Lower lobe of right lung (tissue), 2 donors: Measurements from ENCODE around the gene TUBB2B. TPM values are rescaled to one million over a fixed set of nuclear protein-coding genes. Genes with fewer than 3 reads are reported as not detected.

Experiments used
- ATAC-seq, 2 donors: fragments of 200-7000 bp; cut with Tn5 transposase; one replicate each; pipeline ENCODE4 v1.9.1; 2020 to 2022; ENCODE audit warnings: mild to moderate bottlenecking in 2 of 2, moderate library complexity in 2 of 2
- DNase-seq: peaks from one replicate; pipeline ENCODE4 v3.0.0-alpha.2; 2020
- H3K27ac ChIP-seq: fragments of 200-600 bp; one replicate; pipeline ENCODE4 v1.8.0; 2022
- H3K27me3 ChIP-seq: fragments of 200-600 bp; one replicate; pipeline ENCODE4 v1.8.0; 2022; ENCODE audit warnings: low read depth
- H3K36me3 ChIP-seq: fragments of 200-600 bp; one replicate; pipeline ENCODE4 v1.8.0; 2022; ENCODE audit warnings: mild to moderate bottlenecking
- H3K4me1 ChIP-seq: fragments of 200-600 bp; one replicate; pipeline ENCODE4 v1.8.0; 2022
- H3K4me3 ChIP-seq: fragments of 200-600 bp; one replicate; pipeline ENCODE4 v1.8.0; 2022; ENCODE audit warnings: mild to moderate bottlenecking
- H3K9me3 ChIP-seq: fragments of 200-600 bp; one replicate; pipeline ENCODE4 v1.8.0; 2022
- CTCF ChIP-seq: fragments of 200-600 bp; IDR thresholded peaks from one replicate; pipeline ENCODE4 v1.8.0; 2022; ENCODE audit warnings: antibody characterized with exemption, mild to moderate bottlenecking
- intact Hi-C: fragments of 100-400 bp; cut with DNase I; formaldehyde crosslinking; loops from one replicate; pipeline ENCODE4 v1.11.0; 2022
- total RNA-seq: library from RNA; stranded (reverse); fragmentation: NEBNext Ultra II Directional; extraction: Animal tissue kit (Norgen Biotek cat#: 25700); gene quantifications from one replicate; pipeline ENCODE4 v1.2.1, GENCODE V29; 2021
- donor health status: DM: no; HTN: yes; CAD: no; lungs with severe emphysema.

TUBB2B gene
- total RNA-seq, 1 donor from 2014 or later = 0.59 TPM

- peaks cover 88% of the 10 kb centered on the region for H3K27me3 ChIP-seq
- no peaks in the 10 kb centered on the region for H3K36me3 ChIP-seq
- H3K27ac ChIP-seq = no peak overlapping the region
- ATAC-seq (no peak), DNase-seq (no peak)
- peaks cover 48% of the 10 kb centered on the region for H3K4me1 ChIP-seq
- no peaks in the 10 kb centered on the region for H3K9me3 ChIP-seq
- intact Hi-C loops = no loop called here
- TF ChIP-seq CTCF = no peak
- H3K4me3 ChIP-seq = peak overlapping the region; percentile 58
Measured at GRCh38 chr6:3232017-3232945, 4.8 kb upstream of the TUBB2B start.

GRCh38 chr6:3231247-3232016 is 4.0 kb upstream of the TUBB2B start:
- H3K36me3 ChIP-seq = no peaks in the 10 kb centered on the region
- peak overlapping the region; percentile 42 for H3K27ac ChIP-seq
- intact Hi-C loops = no loop called here
- H3K9me3 ChIP-seq = no peaks in the 10 kb centered on the region
- H3K4me3 ChIP-seq = peak overlapping the region; percentile 58
- ATAC-seq = peak; percentile 84 to 88
- peaks cover 96% of the 10 kb centered on the region for H3K27me3 ChIP-seq
- peaks cover 56% of the 10 kb centered on the region for H3K4me1 ChIP-seq
- no peak for TF ChIP-seq CTCF
- peak; percentile 69 for DNase-seq

GRCh38 chr6:3230900-3231246 is 3.4 kb upstream of the TUBB2B start:
- Histone ChIP-seq H3K27ac (no peak overlapping the region), H3K9me3 (no peaks in the 10 kb centered on the region), H3K4me1 (peaks cover 58% of the 10 kb centered on the region), H3K27me3 (peaks cover 97% of the 10 kb centered on the region), H3K4me3 (peak overlapping the region; percentile 58), H3K36me3 (no peaks in the 10 kb centered on the region)
- intact Hi-C loops = no loop called here
- ATAC-seq (no peak), DNase-seq (no peak)
- no peak for TF ChIP-seq CTCF

GRCh38 chr6:3230256-3230882 is 2.9 kb upstream of the TUBB2B start:
- H3K36me3 ChIP-seq = no peaks in the 10 kb centered on the region
- peaks cover 58% of the 10 kb centered on the region for H3K4me1 ChIP-seq
- H3K4me3 ChIP-seq = no peak overlapping the region
- no peak overlapping the region for H3K27ac ChIP-seq
- ATAC-seq = no peak
- no peaks in the 10 kb centered on the region for H3K9me3 ChIP-seq
- intact Hi-C loops = no loop called here
- TF ChIP-seq CTCF = no peak
- no peak for DNase-seq
- peaks cover 94% of the 10 kb centered on the region for H3K27me3 ChIP-seq

- no peak for DNase-seq
- peaks cover 58% of the 10 kb centered on the region for H3K4me1 ChIP-seq
- H3K4me3 ChIP-seq = peak overlapping the region; percentile 32
- peaks cover 87% of the 10 kb centered on the region for H3K27me3 ChIP-seq
- no peak overlapping the region for H3K27ac ChIP-seq
- intact Hi-C loops = no loop called here
- ATAC-seq = no peak
- no peak for TF ChIP-seq CTCF
- no peaks in the 10 kb centered on the region for H3K36me3 ChIP-seq
- H3K9me3 ChIP-seq = no peaks in the 10 kb centered on the region
Measured at GRCh38 chr6:3229566-3230178, 2.2 kb upstream of the TUBB2B start.
